ENCODE measurements around the gene CARS1. TPM values are rescaled to one million over a fixed set of nuclear protein-coding genes. Genes with fewer than 3 reads are reported as not detected.

CARS1 gene
- total and polyA plus RNA-seq, 9 of the 15 experiments (the other 6 are each of a cell fraction or from before 2014, with no cell fraction given), result 14.4 to 106 (median 73.6) TPM

DNA sequence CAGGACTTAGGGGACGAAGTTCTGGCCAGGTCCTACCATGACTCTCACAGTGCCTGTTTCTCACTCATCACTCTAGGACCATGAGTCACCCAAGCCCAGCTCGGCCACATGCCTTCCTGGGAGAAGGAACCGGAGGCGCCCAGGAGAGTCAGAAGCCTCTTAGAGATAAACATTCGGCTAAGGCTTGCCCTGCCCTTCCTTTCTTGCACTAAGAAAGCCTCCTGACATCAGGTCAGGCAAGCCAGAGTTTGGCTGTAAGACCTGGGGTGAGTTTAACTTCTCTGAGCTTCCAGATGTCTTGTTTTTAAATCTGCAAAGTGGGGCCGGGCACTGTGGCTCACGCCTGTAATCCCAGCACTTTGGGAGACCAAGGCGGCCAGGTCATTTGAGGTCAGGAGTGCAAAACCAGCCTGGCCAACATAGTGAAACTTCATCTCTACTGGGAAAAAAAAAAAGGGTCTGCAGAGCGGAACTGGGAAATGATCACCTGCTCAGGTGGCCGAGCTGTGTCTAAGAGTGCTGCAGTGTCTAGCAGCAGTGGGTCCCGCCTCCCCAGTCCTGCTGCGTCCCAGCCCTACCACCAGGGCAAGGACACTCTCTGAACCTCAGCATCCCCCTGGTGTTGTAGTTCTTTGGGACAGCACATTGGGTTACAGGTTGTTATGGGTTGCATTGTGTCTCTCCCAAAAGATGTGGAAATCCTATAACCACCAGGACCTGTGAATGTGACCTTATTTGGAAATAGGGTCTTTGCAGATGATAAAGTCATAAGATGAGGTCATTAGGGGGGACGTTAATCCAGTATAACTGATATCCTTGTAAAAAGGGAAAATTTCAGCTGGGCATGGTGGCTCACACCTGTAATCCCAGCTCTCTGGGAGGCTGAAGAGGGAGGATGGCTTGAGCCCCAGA is 1.8 kb upstream of the CARS1 start (continued):
- TF ChIP-seq, protein P1, sequence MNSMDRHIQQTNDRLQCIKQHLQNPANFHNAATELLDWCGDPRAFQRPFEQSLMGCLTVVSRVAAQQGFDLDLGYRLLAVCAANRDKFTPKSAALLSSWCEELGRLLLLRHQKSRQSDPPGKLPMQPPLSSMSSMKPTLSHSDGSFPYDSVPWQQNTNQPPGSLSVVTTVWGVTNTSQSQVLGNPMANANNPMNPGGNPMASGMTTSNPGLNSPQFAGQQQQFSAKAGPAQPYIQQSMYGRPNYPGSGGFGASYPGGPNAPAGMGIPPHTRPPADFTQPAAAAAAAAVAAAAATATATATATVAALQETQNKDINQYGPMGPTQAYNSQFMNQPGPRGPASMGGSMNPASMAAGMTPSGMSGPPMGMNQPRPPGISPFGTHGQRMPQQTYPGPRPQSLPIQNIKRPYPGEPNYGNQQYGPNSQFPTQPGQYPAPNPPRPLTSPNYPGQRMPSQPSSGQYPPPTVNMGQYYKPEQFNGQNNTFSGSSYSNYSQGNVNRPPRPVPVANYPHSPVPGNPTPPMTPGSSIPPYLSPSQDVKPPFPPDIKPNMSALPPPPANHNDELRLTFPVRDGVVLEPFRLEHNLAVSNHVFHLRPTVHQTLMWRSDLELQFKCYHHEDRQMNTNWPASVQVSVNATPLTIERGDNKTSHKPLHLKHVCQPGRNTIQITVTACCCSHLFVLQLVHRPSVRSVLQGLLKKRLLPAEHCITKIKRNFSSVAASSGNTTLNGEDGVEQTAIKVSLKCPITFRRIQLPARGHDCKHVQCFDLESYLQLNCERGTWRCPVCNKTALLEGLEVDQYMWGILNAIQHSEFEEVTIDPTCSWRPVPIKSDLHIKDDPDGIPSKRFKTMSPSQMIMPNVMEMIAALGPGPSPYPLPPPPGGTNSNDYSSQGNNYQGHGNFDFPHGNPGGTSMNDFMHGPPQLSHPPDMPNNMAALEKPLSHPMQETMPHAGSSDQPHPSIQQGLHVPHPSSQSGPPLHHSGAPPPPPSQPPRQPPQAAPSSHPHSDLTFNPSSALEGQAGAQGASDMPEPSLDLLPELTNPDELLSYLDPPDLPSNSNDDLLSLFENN (IDR thresholded peaks at IDR 0.05; ENCODE audit: low read depth in 2 of 2, low read length in 2 of 2), result no peak
- TF ChIP-seq LEF1 (IDR thresholded peaks at IDR 0.05) (peak; percentile 77), ETV1 (tag; conservative IDR thresholded peaks at IDR 0.05; ENCODE audit: low read depth) (0 out of 2 replicates have a peak, but pooled peaks have one; percentile 47), RAD21 (CRISPR knock-in tag; conservative IDR thresholded peaks at IDR 0.05 in 1 of 2, IDR thresholded peaks at IDR 0.05 in 1 of 2) (peak in 1 of 2 experiments; percentile 15; a peak in 1 of 4 replicates), ARID3A (IDR thresholded peaks at IDR 0.05; ENCODE audit: borderline replicate concordance, low read depth, low read length) (no peak), ZNF764 (CRISPR knock-in tag; IDR thresholded peaks at IDR 0.05; ENCODE audit: low read depth) (no peak), CEBPZ (IDR thresholded peaks at IDR 0.05; ENCODE audit: borderline replicate concordance, low read depth, low read length) (no peak), TRIM24 (IDR thresholded peaks at IDR 0.05) (0 out of 4 replicates have a peak, but pooled peaks of 1 of the 2 experiments have one; percentile 9), POLR2H (tag; IDR thresholded peaks at IDR 0.05; ENCODE audit: low read depth) (no peak)
- TF ChIP-seq, protein P2, sequence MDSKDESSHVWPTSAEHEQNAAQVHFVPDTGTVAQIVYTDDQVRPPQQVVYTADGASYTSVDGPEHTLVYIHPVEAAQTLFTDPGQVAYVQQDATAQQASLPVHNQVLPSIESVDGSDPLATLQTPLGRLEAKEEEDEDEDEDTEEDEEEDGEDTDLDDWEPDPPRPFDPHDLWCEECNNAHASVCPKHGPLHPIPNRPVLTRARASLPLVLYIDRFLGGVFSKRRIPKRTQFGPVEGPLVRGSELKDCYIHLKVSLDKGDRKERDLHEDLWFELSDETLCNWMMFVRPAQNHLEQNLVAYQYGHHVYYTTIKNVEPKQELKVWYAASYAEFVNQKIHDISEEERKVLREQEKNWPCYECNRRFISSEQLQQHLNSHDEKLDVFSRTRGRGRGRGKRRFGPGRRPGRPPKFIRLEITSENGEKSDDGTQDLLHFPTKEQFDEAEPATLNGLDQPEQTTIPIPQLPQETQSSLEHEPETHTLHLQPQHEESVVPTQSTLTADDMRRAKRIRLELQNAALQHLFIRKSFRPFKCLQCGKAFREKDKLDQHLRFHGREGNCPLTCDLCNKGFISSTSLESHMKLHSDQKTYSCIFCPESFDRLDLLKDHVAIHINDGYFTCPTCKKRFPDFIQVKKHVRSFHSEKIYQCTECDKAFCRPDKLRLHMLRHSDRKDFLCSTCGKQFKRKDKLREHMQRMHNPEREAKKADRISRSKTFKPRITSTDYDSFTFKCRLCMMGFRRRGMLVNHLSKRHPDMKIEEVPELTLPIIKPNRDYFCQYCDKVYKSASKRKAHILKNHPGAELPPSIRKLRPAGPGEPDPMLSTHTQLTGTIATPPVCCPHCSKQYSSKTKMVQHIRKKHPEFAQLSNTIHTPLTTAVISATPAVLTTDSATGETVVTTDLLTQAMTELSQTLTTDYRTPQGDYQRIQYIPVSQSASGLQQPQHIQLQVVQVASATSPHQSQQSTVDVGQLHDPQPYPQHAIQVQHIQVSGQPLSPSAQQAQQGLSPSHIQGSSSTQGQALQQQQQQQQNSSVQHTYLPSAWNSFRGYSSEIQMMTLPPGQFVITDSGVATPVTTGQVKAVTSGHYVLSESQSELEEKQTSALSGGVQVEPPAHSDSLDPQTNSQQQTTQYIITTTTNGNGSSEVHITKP (IDR thresholded peaks at IDR 0.05; ENCODE audit: partially characterized antibody), result peak; percentile 93
